Activated T-cell treated with anti-CD3 and anti-CD28 coated beads, Interleukin-2, amount 50 U/mL, for 24 hours (primary cell): ENCODE results near the gene LRRC57.

Experiments used
- DNase-seq: peaks from one replicate; pipeline ENCODE4 v3.0.0-alpha.2; 2020
- H3K27ac Mint-ChIP-seq: 2 replicates; pipeline ENCODE4 v1.8.0; 2020; ENCODE audit warnings: mild to moderate bottlenecking, mixed read lengths
- H3K27me3 Mint-ChIP-seq: 2 replicates; pipeline ENCODE4 v1.8.0; 2020; ENCODE audit warnings: mixed read lengths
- H3K36me3 Mint-ChIP-seq: 2 replicates; pipeline ENCODE4 v1.8.0; 2020; ENCODE audit warnings: low read depth, mixed read lengths
- H3K4me1 Mint-ChIP-seq: 2 replicates; pipeline ENCODE4 v1.8.0; 2020; ENCODE audit warnings: low read depth, mixed read lengths
- H3K4me3 Mint-ChIP-seq: 2 replicates; pipeline ENCODE4 v1.8.0; 2020; ENCODE audit warnings: mild to moderate bottlenecking, moderate library complexity, mixed read lengths
- H3K9me3 Mint-ChIP-seq: 2 replicates; pipeline ENCODE4 v1.8.0; 2020; ENCODE audit warnings: mixed read lengths

The LRRC57 gene

DNA sequence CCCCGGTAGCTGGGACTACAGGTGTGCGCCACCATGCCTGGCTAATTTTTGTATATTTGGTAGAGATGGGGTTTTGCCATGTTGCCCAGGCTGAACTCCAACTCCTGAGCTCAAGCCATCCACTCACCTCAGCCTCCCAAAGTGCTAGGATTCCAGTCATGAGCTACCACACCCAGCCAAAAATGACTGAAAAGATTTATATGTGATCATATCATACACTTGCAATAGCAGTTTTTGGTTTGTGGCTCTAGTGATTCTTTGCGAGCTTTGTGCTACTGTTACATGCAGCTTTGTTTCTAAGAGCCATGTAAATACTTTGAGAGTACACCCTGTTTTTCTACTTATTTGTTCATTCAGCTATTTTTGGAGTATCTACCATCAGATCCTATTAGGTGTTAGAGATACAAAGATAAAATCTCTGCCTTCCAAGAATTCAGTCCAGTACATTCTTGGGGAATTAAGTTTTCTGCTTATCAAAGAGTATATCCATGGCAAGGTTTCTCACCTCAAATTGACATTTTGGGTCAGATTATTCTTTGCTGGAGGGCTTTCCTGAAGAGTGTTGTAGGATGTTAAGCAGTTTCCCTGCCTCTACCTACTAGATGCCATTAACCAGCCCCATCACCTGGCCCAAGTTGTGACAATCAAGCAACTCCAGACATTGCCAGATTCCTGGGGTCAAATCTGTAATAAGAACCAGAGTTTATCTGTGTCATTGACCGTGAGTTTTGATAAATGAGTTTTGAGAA, 38.2 kb downstream of the LRRC57 start:
- peaks cover 62% of the 10 kb centered on the region for H3K36me3 Mint-ChIP-seq
- H3K27me3 Mint-ChIP-seq, result no peaks in the 10 kb centered on the region
- H3K4me1 Mint-ChIP-seq, result no peaks in the 10 kb centered on the region
- H3K9me3 Mint-ChIP-seq, result no peaks in the 10 kb centered on the region
- H3K4me3 Mint-ChIP-seq, result no peak overlapping the region
- no peak overlapping the region for H3K27ac Mint-ChIP-seq
- no peak for DNase-seq

DNA sequence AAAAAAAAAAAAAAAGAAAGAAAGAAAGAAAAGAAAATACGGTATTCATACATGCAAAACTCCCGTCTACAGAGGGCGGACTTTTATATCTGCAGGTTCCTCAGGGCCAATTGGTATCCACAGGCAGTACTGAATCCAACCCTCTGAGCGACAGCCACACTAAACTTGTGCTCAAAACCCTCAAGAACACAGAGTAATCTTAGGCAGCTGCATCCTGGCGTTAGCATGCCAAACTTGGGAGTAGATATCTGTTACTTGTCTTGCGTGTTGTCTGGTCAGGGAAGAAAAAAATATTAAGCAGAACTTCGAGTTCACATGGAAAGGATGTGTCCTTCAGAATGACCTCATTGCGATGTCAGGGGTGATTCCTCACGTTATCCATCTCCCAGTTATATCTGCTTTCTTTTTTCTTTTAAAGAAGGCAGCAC, 40.3 kb downstream of the LRRC57 start:
- H3K36me3 Mint-ChIP-seq, result peaks cover 46% of the 10 kb centered on the region
- no peaks in the 10 kb centered on the region for H3K27me3 Mint-ChIP-seq
- H3K27ac Mint-ChIP-seq, result no peak overlapping the region
- H3K9me3 Mint-ChIP-seq, result no peaks in the 10 kb centered on the region
- peaks cover 3% of the 10 kb centered on the region for H3K4me1 Mint-ChIP-seq
- H3K4me3 Mint-ChIP-seq, result no peak overlapping the region
- DNase-seq, result no peak

DNA sequence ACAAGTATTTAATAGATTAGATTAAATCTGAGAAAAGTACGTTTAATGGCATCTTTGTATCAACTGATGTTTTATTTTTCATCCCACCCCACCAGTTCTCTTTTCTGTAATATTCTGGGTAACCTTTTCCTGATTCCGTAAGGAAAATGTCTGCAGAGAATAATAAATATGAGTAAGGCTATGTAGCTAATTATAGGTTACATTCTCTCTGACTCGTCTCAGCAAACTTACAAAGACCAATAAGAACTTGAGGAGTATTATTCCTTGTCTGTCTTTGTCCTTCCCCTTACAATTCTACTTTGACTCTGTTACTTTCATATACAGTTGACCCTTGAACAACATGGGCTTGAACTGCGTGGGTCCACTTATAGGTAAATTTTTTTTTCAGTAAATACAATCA, 41.1 kb downstream of the LRRC57 start:
- no peak for DNase-seq
- peaks cover 4% of the 10 kb centered on the region for H3K4me1 Mint-ChIP-seq
- peaks cover 38% of the 10 kb centered on the region for H3K36me3 Mint-ChIP-seq
- no peak overlapping the region for H3K4me3 Mint-ChIP-seq
- no peaks in the 10 kb centered on the region for H3K27me3 Mint-ChIP-seq
- H3K27ac Mint-ChIP-seq, result no peak overlapping the region
- no peaks in the 10 kb centered on the region for H3K9me3 Mint-ChIP-seq

DNA sequence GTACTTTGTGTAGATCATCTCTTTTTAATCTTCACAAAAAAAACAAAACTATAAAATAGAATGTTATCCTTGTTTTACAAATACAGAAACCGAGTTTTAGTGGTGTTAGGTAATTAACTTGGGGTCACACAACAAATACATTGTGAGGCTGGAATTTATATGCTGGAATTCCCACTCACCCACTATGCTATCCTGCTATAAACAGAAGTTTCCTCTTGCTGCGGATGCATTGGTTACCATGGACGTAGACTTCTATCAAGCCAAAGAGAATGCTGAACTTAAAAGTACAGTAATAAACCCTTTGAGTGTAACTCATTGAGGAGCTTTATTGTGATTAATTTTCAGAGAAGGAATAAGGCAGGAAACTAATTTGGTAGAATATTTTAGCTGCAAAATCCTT, 44.0 kb downstream of the LRRC57 start:
- Mint-ChIP-seq H3K4me1 (peaks cover 19% of the 10 kb centered on the region), H3K27me3 (no peaks in the 10 kb centered on the region), H3K9me3 (no peaks in the 10 kb centered on the region), H3K4me3 (no peak overlapping the region), H3K27ac (no peak overlapping the region), H3K36me3 (peaks cover 37% of the 10 kb centered on the region)
- no peak for DNase-seq

DNA sequence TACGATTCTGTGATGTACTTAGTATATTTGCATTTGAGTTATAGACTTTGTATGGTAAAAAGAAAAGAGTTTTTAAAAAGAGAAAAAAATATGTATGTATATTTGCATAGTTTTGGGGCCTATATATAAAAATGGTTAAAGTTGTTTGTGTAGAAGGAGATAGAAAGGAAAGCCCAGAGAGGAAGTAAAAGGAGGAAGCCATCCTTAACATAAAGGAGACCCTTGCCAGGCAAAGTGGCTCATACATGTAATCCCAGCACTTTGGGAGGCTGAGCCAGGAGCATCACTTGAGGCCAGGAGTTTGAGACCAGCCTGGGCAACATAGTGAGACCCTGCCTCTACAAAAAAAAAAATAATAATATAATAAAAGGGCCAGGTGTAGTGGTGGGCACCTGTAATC, 44.8 kb downstream of the LRRC57 start:
- no peaks in the 10 kb centered on the region for H3K27me3 Mint-ChIP-seq
- no peak for DNase-seq
- H3K4me1 Mint-ChIP-seq, result peaks cover 25% of the 10 kb centered on the region
- H3K4me3 Mint-ChIP-seq, result no peak overlapping the region
- H3K36me3 Mint-ChIP-seq, result peaks cover 41% of the 10 kb centered on the region
- H3K9me3 Mint-ChIP-seq, result no peaks in the 10 kb centered on the region
- H3K27ac Mint-ChIP-seq, result no peak overlapping the region

DNA sequence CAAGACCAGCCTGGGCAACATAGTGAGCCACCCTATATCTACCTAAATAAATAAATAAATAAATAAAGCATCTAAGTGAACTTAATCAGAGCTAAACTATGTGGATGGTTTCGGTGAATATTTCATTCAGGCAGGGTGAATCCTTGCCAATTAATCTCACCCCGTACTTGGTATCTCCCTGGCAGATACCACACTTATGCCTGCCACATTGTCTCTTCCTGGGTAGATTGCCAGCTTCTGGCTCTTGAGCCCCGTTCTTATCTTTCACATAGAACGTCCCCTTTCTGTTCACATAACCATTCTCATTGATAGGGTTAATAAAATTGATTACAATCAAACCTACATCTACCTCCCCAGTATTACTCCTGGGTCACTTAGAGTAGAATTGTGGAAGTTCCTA, 46.1 kb downstream of the LRRC57 start:
- Mint-ChIP-seq H3K4me3 (no peak overlapping the region), H3K27me3 (no peaks in the 10 kb centered on the region), H3K4me1 (peaks cover 39% of the 10 kb centered on the region), H3K9me3 (no peaks in the 10 kb centered on the region), H3K36me3 (peaks cover 35% of the 10 kb centered on the region), H3K27ac (no peak overlapping the region)
- no peak for DNase-seq

DNA sequence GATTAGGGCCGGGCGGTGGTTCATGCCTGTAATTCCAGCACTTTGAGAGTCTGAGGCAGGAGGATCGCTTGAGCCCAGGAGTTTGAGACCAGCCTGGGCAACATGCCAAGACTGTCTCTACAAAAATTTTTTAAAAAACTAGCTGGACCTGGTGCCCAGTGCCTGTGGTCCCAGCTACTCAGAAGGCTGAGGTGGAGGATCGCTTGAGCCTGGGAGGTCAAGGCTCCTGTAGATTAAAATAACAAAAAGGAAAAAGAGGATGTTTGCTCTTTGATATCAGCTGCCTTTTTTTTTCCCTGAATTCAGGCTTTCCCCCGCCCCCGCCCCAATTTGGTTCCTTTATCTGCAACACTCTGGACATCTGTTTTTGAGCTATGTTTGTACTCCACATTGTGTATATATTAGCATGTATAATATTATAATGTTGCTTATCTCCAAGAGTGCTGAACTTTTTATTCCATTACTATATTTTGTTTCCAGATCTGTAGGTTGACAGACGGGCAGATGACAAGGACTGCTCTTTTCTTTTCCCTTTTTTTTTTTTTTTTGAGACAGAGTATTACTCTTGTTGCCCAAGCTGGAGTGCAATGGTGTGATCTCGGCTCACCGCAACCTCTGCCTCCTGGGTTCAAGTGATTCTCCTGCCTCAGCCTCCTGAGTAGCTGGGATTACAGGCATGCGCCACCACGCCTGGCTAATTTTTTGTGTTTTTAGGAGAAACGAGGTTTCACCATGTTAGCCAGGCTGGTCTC, 48.6 kb downstream of the LRRC57 start:
- Mint-ChIP-seq H3K27me3 (no peaks in the 10 kb centered on the region), H3K9me3 (no peaks in the 10 kb centered on the region), H3K27ac (peak overlapping the region; percentile 30), H3K4me3 (no peak overlapping the region), H3K4me1 (peaks cover 59% of the 10 kb centered on the region), H3K36me3 (peaks cover 32% of the 10 kb centered on the region)
- DNase-seq, result no peak

DNA sequence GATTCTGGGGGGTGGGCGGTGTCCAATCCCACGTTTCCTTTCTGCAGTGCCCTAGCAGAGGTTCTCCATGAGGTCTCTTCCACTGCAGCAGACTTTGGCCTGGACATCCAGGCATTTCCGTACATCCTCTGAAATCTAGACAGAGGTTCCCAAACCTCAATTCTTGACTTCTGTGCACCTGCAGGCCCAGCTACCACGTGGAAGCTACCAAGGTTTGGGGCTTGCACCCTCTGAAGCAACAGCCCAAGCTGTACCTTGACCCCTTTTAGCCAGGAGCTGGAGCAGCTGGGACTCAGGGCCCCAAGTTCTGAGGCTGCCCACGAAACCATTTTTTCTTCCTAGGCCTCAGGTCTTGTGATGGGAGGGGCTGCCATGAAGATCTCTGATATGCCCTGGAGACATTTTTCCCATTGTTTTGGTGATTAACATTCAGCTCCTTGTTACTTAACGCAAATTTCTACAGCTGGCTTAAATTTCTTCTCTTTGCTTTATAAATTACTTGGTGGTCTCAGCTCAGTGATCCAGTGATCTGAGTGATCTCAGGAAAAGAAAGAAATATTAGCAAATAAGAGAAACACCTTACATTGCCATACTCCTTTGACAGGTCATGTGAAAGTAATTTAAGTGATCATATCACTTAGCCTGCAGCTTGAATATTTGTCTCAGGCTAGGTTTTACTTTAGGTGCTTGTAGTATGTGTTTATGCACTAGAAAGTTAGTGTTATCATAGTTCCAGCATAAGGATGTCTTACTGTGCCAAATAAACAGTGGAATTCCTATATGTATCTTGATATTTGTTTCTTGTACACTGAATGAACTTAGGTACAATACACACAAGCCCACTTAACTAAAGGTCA, 50.2 kb downstream of the LRRC57 start:
- peaks cover 32% of the 10 kb centered on the region for H3K36me3 Mint-ChIP-seq
- DNase-seq, result no peak
- H3K27ac Mint-ChIP-seq, result peak overlapping the region; percentile 73
- H3K27me3 Mint-ChIP-seq, result no peaks in the 10 kb centered on the region
- no peak overlapping the region for H3K4me3 Mint-ChIP-seq
- no peaks in the 10 kb centered on the region for H3K9me3 Mint-ChIP-seq
- peaks cover 69% of the 10 kb centered on the region for H3K4me1 Mint-ChIP-seq

DNA sequence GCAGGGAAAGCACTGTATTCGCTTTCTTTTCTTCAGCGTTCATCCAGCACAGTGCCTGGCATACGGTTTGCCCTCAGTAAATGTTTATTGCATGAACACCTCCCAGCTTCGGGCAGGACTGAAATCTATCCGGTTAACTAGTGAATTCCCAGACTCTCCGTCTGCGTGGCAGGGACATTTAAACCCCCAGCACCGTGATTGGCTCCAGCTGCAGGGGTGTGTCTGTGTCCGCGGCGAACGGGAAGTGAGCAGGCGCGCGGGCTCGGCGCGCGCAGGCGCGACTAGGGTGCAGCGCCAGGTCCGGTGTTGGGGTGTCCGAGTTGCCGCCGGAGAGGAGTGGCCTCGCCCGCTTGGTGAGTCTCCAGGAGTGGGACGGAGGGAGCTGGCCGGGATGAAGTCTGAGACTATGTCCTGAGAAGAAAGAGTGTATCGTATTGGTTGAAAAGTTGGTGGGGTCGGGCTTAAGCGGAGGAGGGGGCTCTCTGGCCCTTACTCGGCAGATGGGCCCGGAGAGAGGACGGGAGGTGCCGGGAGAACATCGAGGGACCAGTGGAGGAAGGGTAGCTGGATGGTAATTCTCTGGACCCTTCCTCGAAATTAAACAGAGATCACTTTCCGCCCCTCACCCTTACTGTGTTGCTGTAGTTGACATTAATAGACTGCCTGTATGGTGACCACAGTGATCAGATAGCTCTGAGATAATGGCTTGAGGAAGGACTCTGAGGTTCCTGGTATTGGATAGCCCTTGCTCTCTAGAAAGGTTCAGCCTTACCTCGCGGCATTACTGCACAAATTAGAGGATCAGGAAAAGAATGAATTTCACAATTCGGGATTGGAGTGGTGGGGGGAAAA, 53.0 kb downstream of the LRRC57 start, which contains the start of gene SNAP23:
Gene SNAP23, plus strand, starts transcription at position 274 of the 852 bp plus-strand sequence. CDS start 16,213 bp downstream, outside the sequence.
- H3K27ac Mint-ChIP-seq, result peak within 1 kb of the TSS; percentile 95
- no peaks in the 10 kb centered on the region for H3K27me3 Mint-ChIP-seq
- peaks cover 35% of the 10 kb centered on the region for H3K36me3 Mint-ChIP-seq

DNA sequence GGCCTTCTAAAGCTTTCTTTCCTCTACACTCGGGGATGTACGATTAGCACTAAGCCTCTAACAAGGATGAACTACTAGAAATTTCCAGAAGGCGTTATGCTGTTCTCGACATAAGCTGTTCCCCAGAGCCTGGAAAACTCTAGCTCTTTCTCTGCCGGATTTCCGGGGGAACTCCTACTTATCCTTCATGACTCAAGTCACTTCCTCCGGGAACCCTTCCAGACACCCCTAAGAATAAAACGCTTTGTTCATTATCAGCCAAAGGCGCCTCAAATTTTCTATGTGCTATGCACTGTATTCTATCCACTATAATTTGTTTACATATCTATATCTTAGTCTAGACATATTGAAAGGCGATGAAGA, 53.6 kb downstream of the LRRC57 start:
- Mint-ChIP-seq H3K4me3 (peak overlapping the region; percentile 95), H3K36me3 (peaks cover 34% of the 10 kb centered on the region), H3K27me3 (no peaks in the 10 kb centered on the region), H3K4me1 (peaks cover 70% of the 10 kb centered on the region), H3K9me3 (no peaks in the 10 kb centered on the region), H3K27ac (peak overlapping the region; percentile 95)
- DNase-seq, result no peak

More for the DNA sequence above, 53.0 kb downstream of the LRRC57 start, which contains the start of gene SNAP23:
- Mint-ChIP-seq H3K4me1 (peaks cover 76% of the 10 kb centered on the region), H3K9me3 (no peaks in the 10 kb centered on the region), H3K4me3 (peak within 1 kb of the TSS; percentile 95)
- peak; percentile 84 for DNase-seq

DNA sequence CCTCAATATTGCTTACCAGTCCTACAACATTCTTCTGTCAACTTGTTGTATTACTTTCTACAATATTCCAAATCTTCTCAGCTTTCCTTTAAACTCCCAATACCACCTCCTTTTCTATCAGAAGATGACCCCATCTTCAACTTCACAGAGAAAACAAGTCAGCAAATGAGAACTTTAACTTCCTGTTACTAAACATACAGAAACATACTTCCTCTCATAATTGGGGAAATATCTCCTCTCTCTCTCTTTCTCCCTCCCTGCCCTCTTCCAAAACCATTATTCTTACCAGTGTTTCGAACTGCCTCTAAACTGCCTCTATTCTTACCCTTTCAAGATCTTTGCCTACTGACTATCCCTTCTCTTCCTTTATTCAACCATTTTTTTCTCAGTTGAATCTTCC, 54.9 kb downstream of the LRRC57 start:
- Mint-ChIP-seq H3K27ac (peak overlapping the region; percentile 42), H3K9me3 (no peaks in the 10 kb centered on the region), H3K4me1 (peaks cover 66% of the 10 kb centered on the region), H3K36me3 (peaks cover 27% of the 10 kb centered on the region), H3K4me3 (no peak overlapping the region), H3K27me3 (no peaks in the 10 kb centered on the region)
- DNase-seq, result no peak

DNA sequence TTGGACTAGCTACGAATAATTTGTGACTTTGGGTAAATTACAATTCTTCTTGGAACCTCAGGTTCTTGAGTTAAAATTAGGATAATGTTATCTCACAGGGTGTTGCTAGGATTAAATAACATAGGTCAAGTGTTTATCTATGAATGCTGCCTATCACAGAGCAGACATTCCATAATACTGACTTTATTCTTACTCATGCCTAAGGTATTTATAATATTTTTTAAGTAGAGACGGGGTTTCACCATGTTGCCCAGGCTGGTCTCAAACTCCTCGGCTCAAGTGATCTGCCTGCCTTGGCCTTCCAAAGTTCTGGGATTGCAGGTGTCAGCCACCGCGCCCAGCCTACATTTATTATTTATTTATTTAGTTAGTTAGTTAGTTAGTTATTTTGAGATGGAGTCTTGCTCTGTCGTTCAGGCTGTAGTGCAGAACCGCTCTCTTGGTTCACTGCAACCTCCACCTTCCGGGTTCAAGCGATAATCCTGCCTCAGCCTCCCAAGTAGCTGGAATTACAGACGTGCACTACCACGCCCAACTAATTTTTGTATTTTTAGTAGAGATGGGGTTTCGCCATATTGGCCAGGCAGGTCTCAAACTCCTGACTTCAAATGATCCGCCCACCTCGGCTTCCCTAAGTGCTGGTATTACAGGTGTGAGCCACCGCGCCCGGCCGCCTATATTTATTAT, 56.9 kb downstream of the LRRC57 start:
- Mint-ChIP-seq H3K9me3 (no peaks in the 10 kb centered on the region), H3K4me1 (peaks cover 63% of the 10 kb centered on the region), H3K27ac (peak overlapping the region; percentile 98), H3K36me3 (peaks cover 32% of the 10 kb centered on the region), H3K4me3 (peak overlapping the region; percentile 94), H3K27me3 (no peaks in the 10 kb centered on the region)
- DNase-seq, result no peak
